ENCODE results near the gene AP1G1.

DNA sequence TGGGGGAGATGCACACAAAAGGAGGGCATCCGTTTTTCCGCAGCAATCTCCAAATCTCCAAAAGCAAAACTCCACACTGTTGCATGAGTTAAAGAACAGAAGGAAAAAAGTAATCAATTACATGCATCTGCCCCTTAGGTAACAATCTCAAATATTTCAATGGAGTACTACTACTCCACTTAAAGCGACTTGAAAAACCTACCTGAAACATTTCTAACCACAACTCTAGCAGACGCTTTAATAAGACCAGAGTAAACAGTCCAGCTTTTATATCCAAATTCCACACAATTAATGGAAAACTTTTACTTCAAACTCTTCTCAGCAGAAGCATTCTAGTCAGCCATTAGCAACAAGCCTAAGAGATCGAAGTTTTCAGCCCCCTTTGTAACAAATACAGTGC lies 29.9 kb downstream of the AP1G1 start:
- no peak for TF ChIP-seq POLR2A (IDR thresholded peaks at IDR 0.05)
- TF ChIP-seq, protein P1, sequence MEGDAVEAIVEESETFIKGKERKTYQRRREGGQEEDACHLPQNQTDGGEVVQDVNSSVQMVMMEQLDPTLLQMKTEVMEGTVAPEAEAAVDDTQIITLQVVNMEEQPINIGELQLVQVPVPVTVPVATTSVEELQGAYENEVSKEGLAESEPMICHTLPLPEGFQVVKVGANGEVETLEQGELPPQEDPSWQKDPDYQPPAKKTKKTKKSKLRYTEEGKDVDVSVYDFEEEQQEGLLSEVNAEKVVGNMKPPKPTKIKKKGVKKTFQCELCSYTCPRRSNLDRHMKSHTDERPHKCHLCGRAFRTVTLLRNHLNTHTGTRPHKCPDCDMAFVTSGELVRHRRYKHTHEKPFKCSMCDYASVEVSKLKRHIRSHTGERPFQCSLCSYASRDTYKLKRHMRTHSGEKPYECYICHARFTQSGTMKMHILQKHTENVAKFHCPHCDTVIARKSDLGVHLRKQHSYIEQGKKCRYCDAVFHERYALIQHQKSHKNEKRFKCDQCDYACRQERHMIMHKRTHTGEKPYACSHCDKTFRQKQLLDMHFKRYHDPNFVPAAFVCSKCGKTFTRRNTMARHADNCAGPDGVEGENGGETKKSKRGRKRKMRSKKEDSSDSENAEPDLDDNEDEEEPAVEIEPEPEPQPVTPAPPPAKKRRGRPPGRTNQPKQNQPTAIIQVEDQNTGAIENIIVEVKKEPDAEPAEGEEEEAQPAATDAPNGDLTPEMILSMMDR (IDR thresholded peaks at IDR 0.05): no peak

All from thyroid gland (tissue), 4 donors.